Suprapubic skin (tissue), 3 donors: ENCODE measurements around the gene TDRD10.

Experiments used
- POLR2AphosphoS5 ChIP-seq, 3 donors: sonication (generic); formaldehyde crosslinking; IDR thresholded peaks; one replicate each; pipeline ENCODE4 v1.6.1; 2017; ENCODE audit warnings: antibody characterized with exemption in 3 of 3
- TF ChIP-seq, protein P1 (sequence below), 2 donors: fragments of 200-600 bp in 1 of 2; fragments of 450-650 bp in 1 of 2; sonication (generic) in 1 of 2; IDR thresholded peaks; one replicate each; pipeline ENCODE4 v1.5.1; 2016 to 2019; ENCODE audit warnings: antibody characterized with exemption in 2 of 2, mild to moderate bottlenecking in 1 of 2, moderate library complexity in 1 of 2

DNA sequence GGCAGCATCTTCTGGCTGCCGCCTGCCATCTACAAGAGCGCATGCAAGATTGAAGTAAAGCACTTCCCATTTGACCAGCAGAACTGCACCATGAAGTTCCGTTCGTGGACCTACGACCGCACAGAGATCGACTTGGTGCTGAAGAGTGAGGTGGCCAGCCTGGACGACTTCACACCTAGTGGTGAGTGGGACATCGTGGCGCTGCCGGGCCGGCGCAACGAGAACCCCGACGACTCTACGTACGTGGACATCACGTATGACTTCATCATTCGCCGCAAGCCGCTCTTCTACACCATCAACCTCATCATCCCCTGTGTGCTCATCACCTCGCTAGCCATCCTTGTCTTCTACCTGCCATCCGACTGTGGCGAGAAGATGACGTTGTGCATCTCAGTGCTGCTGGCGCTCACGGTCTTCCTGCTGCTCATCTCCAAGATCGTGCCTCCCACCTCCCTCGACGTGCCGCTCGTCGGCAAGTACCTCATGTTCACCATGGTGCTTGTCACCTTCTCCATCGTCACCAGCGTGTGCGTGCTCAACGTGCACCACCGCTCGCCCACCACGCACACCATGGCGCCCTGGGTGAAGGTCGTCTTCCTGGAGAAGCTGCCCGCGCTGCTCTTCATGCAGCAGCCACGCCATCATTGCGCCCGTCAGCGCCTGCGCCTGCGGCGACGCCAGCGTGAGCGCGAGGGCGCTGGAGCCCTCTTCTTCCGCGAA, 69.4 kb downstream of the TDRD10 start:
- TF ChIP-seq, protein P1, sequence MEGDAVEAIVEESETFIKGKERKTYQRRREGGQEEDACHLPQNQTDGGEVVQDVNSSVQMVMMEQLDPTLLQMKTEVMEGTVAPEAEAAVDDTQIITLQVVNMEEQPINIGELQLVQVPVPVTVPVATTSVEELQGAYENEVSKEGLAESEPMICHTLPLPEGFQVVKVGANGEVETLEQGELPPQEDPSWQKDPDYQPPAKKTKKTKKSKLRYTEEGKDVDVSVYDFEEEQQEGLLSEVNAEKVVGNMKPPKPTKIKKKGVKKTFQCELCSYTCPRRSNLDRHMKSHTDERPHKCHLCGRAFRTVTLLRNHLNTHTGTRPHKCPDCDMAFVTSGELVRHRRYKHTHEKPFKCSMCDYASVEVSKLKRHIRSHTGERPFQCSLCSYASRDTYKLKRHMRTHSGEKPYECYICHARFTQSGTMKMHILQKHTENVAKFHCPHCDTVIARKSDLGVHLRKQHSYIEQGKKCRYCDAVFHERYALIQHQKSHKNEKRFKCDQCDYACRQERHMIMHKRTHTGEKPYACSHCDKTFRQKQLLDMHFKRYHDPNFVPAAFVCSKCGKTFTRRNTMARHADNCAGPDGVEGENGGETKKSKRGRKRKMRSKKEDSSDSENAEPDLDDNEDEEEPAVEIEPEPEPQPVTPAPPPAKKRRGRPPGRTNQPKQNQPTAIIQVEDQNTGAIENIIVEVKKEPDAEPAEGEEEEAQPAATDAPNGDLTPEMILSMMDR (IDR thresholded peaks at IDR 0.05): no peak
- no peak for TF ChIP-seq POLR2AphosphoS5 (IDR thresholded peaks at IDR 0.05)
